GM23248 (cell line): ENCODE results near the gene MDM4.

ENCODE experiments used
- EZH2 ChIP-seq: fragments of 200-600 bp; sonication (generic); IDR thresholded peaks from 2 replicates; pipeline ENCODE4 v1.6.1; 2018; ENCODE audit warnings: antibody characterized with exemption, mild to moderate bottlenecking; ENCODE audit not compliant: insufficient read depth, poor library complexity, severe bottlenecking
- EZH2phosphoT487 ChIP-seq: fragments of 200-600 bp; sonication (generic); IDR thresholded peaks from 2 replicates; pipeline ENCODE4 v1.6.1; 2018; ENCODE audit warnings: antibody characterized with exemption, moderate library complexity, mild to moderate bottlenecking, low read depth; ENCODE audit not compliant: insufficient read depth

GRCh38 chr1:204592246-204592948, 76.2 kb downstream of the MDM4 start:
- TF ChIP-seq EZH2 = no peak
- TF ChIP-seq EZH2phosphoT487 = no peak
